Fibroblast of skin of abdomen (primary cell): ENCODE measurements around the gene C2orf69.

Experiments used
- DNase-seq: peaks from one replicate; pipeline ENCODE4 v3.0.0-alpha.2; 2013

Gene C2orf69

GRCh38 chr2:199914372-199914958 is 3.4 kb downstream of the C2orf69 start:
- DNase-seq, result no peak

GRCh38 chr2:199916980-199917379 is 5.9 kb downstream of the C2orf69 start:
- no peak for DNase-seq

DNA sequence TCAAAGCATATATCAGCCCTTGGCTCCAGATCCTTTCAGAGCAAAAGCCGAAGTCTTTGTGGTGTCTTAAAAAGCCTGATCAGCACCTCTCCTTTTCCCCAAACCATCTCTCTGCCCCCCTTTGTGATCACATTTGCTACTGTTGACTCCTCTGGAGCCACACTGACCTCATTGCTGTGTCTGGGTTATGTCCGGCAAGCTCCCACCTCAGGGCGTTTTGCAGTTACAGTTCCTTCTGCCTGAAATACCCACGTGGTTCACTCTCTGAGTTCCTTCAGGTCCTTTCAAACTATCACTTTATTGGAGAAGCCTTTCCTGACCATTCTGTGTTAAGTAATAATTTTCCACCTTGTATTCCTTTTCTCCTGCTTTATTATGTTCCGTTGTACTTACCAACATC is 11.8 kb downstream of the C2orf69 start:
- DNase-seq, result no peak

- DNase-seq, result no peak
Observed at GRCh38 chr2:199923924-199924323, 12.8 kb downstream of the C2orf69 start.

- DNase-seq, result no peak
Observed at GRCh38 chr2:199926806-199927205, 15.7 kb downstream of the C2orf69 start.

DNA sequence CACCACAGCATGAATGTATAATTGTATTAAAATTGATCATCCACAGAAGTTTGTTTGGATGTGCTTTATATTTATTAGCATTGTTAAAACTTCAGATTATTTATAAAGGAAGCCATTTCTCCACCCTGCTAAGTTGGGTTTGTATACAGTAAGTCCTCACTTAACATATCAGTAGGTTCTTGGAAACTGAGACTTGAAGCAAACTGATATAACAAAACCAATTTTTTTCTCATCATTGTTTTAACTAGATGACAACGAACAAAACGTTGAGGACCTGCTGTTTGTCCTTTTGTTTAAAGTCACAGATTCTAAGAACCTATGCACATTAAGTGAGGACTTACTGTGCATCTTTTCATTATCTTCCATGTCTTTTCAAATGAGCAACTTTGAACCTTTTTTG is 17.1 kb downstream of the C2orf69 start:
- DNase-seq, result no peak

DNA sequence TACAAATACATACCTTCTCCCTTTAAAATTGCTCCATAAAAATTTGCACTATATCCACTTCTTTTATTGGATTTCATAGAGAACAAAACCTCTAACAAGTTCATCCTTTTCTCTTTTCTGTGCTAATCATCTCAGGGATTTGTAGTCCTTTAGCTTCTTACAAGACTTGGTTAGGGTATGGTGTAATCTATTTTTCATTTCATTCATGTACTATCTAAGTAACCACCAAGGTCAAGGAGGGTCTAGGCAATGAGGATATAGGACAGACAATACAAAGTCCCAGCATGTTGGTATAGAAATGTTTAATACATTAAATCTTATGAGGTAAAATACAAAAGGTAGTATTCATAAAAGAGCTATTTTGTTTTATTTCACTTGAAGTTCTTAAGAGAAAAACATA is 17.5 kb downstream of the C2orf69 start:
- no peak for DNase-seq

DNA sequence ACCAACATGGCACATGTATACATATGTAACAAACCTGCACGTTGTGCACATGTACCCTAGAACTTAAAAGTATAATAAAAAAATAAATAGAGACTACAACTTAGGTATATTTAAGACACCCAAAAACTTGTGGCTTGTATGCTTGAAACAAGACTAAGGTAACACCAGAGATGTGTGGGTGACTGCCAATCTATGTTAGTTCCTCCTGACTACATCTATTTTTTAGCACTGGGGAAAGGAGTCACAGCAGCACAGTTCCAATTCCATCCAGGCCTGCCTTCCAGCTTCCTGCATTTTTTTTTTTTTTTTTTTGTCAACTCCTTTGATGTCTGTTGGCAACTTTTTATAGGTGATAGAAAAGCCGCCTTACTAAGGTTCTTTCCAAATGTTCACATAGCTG is 18.2 kb downstream of the C2orf69 start:
- DNase-seq, result no peak

DNA sequence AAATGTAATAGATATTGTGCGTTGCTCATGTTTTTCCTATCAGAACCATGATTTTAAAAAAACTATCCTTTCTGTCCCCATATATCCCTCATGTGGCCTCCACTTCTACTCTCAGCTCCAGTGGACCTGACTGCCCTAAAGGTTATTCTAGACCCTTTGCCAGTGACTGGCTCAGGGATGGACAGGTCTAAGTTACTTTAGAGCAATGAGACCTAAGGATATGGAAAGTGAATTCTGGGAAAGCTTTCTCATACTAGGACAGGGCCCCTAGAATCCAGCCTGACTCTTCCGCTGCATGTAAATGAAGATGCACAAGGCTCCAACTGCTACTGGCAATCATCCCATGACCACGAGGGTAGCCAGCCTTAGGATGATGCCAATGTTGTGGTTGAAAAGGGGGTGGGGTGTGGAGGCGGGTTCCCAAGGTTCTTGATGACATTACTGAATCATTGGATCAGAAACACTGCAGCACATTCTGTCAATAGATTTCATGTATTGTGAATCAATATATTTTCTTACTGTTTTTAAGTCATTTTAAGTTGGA is 21.3 kb downstream of the C2orf69 start:
- DNase-seq, result peak; percentile 25

DNA sequence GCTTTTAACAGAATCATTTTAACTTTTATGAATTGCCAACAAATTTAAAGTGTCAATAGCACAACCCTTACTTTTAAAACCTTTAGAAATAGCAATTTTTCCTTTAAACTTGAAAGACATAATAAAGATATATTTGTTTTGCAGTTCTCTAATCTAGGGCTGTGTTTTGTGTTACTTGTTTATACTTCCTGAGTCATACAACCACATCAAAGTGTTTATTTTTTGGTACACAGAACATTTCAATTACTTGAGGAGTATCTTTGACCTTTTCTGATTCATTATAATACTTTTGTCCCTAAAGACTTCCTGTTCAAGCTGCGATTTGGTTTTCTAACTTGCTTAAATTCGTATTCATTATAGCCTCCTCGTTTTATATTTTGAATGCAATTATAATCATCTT is 22.4 kb downstream of the C2orf69 start:
- DNase-seq, result no peak

GRCh38 chr2:199936554-199936953 is 25.5 kb downstream of the C2orf69 start:
- no peak for DNase-seq

- no peak for DNase-seq
Observed at GRCh38 chr2:199940373-199940772, 29.3 kb downstream of the C2orf69 start.

DNA sequence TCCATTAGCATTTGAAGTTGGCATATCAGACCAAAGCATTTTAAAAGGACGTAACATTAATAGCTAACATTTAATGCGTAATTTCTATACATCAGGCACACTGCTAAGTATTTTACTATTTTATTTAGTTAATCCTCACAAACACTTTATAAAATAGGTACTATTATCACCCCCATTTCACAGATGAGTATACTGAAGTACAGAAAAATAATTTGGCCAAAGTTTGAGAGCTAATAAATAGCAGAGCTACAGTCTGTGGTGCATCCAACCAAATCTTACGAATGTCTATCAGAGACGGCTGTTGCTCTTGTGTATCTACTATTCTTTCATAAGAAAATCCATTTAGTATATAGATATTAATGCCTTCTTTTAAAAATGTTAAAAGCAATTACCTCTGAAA is 32.3 kb downstream of the C2orf69 start:
- DNase-seq, result no peak

DNA sequence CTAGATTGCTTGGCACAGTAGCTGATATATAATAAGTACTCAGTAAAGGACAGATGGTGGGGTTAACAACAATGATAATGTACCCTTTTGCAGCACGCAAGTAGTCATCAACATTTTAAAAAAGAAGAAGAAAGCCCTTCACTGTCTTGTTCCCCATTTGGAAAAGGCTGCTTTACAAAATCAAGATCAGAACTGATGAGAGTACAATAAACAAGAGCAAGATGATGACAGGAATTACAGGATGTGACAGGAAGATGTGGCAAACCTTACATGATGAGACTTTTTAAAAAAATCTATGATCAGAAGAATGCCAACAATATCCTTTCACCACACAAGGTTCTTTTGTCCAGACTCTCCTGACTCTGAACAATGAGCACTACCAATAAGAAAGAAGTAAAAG is 35.1 kb downstream of the C2orf69 start:
- no peak for DNase-seq

DNA sequence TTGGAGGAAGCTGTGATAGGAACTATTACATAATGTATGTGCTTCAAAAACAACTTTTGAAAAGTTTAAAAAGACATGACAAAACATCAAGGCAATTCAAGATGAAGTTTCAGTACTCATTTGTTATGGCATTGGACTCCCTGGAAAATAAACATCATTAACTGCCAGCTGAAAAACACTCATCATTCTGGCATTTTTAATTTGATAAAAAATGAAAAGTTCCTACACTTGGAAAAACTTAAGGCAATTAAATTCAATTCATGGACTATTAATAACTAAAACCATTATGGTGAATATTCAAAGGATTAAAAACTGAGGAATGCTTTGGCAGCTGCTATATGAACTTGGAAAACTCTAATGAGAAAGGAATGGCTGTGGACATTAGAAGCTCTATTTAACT is 35.7 kb downstream of the C2orf69 start:
- no peak for DNase-seq

DNA sequence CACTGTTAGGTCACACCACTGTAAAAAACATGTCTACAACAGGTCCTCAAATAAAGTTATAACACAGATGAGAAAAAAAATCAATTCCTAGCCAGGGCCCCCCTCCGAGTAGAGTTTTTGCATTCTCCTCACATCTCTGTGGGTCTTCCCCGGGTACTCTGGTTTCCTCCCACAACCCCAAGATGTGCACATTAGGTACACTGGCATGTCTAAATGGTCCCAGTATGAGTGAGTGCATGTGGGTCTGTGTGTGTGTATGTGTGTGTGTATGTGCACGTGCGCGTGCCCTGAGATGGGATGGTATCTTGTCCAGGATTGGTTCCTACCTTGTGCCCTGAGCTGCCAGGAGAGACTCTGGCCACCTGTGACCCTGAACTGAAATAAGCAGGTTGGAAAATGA is 39.3 kb downstream of the C2orf69 start:
- DNase-seq, result no peak

GRCh38 chr2:199951023-199951422 is 39.9 kb downstream of the C2orf69 start:
- no peak for DNase-seq

- DNase-seq, result no peak
Observed at GRCh38 chr2:199955007-199955338, 43.9 kb downstream of the C2orf69 start.

GRCh38 chr2:199955339-199956061 is 44.4 kb downstream of the C2orf69 start, which contains the start of the genes MAIP1 and TYW5:
MAIP1 (plus strand) TSS chr2:199955582; CDS start chr2:199955799, 217 bp downstream.
TYW5 (minus strand) TSS chr2:199955491; CDS start chr2:199955470, 21 bp downstream.
- peak; percentile 86 for DNase-seq

GRCh38 chr2:199956062-199956380 is 44.9 kb downstream of the C2orf69 start:
- no peak for DNase-seq

DNA sequence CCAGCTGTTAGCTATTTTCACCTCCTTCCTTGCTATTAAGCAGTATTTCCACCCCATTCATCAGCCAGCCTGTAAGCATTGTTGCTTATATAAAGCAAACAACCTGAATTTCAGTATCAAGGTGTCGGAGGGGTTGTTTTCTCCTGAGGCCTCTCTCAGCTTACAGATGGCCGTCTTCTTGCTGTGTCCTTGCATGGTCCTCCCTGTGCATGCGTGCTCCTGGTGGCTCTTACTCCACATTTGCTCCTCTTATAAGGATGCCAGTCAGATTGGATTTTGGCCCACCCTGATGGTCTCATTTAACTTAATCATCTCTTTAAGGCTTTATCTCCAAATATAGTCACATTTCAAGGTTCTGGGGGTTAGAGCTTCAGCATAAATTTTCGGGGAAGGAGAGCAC is 46.9 kb downstream of the C2orf69 start:
- DNase-seq, result no peak

GRCh38 chr2:199962203-199962602 is 51.1 kb downstream of the C2orf69 start:
- DNase-seq, result no peak

GRCh38 chr2:199966405-199966804 is 55.3 kb downstream of the C2orf69 start:
- DNase-seq, result no peak

DNA sequence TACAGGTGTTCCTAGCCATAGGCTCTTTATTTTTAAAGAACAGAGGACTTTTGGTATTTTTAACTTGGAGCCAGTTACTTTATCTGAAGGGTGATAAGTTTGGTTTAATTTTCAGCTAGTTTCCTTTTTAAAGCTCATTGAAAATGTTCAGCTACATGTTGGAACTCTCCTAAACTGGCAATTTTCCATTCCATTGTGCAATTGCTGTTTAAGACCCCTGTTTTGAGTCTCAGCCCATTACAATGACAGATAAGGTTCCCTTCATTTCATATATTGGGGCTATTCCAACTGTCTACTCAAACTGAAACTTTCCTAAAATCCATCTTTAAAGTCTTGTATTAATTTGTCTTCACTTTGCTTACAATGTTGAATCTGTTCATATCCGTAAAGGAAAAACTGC is 55.9 kb downstream of the C2orf69 start:
- no peak for DNase-seq

- DNase-seq, result no peak
Observed at GRCh38 chr2:199968126-199968525, 57.0 kb downstream of the C2orf69 start.
